AG09319 (cell line): Measurements from ENCODE around the gene MAEA.

Experiments
- DNase-seq: peaks from one replicate; pipeline ENCODE4 v3.0.0-alpha.2; 2010; ENCODE audit warnings: low read depth; ENCODE audit errors: extremely low read depth
- TF ChIP-seq, protein P1 (sequence below): IDR thresholded peaks from 2 replicates; pipeline ENCODE4 v1.5.1; 2011; ENCODE audit warnings: low read depth, mild to moderate bottlenecking, inconsistent platforms, low read length, moderate library complexity

The MAEA gene

DNA sequence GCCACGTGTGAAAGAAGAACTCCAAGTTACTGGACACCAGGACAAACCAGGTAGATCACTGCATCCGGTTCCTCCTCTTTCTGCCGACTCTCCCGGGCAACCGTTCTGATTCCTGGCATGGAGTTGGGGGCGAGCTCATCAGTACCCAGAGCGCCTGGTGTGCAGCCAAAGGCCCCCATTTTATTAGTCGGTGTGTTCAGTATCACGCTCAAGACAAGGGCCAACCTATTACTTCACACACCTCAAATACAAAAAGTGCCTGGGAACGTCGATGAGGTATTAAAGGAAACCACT, 38.0 kb upstream of the MAEA start:
- DNase-seq: no peak
- TF ChIP-seq, protein P1, sequence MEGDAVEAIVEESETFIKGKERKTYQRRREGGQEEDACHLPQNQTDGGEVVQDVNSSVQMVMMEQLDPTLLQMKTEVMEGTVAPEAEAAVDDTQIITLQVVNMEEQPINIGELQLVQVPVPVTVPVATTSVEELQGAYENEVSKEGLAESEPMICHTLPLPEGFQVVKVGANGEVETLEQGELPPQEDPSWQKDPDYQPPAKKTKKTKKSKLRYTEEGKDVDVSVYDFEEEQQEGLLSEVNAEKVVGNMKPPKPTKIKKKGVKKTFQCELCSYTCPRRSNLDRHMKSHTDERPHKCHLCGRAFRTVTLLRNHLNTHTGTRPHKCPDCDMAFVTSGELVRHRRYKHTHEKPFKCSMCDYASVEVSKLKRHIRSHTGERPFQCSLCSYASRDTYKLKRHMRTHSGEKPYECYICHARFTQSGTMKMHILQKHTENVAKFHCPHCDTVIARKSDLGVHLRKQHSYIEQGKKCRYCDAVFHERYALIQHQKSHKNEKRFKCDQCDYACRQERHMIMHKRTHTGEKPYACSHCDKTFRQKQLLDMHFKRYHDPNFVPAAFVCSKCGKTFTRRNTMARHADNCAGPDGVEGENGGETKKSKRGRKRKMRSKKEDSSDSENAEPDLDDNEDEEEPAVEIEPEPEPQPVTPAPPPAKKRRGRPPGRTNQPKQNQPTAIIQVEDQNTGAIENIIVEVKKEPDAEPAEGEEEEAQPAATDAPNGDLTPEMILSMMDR: no peak

DNA sequence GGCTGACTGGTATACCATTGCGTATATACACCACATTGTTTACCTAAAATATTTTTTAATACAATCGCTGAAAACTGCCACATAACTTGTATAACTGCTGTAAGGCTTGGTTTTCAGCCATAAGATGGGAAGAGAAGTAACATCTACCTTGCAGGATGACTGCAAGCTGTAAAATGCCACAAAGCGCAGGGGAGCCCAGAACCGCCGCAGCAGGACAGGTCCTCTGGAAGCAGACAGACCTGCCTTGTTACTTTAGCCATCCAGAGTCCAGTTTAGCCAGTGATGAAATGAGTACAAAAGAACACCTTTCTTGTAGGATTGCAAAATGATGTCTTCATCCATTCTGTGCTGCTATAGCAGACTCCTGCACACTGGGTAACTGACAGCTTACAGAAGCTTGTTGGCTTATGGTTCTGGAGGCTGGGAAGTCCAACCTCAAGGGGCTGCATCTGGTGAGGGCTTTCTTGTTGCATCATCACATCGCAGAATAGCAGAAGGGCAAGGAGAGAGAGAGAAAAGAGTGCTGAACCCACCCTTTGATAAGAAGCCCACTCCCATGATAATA, 36.7 kb upstream of the MAEA start:
- TF ChIP-seq, protein P1: no peak
- no peak for DNase-seq

DNA sequence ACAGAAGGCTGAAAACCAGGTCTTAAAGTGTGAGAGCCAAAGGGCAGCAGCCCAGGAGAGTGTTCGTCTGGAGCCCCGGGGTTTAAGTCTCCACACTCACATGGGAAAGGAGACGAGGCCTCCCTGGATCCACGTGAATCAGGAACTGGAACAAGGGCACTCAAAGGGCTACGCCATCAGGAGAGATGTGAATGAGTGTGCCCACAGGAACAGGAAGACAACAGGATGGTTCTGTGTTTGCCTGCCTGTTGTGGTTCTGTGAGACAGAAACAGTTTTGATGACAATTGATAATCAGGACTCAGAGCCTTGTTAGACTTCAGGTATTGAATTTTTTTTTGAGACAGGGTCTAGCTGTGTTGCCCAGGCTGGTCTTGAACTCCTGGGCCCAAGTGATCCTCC, 35.9 kb upstream of the MAEA start:
- no peak for DNase-seq
- TF ChIP-seq, protein P1: no peak

DNA sequence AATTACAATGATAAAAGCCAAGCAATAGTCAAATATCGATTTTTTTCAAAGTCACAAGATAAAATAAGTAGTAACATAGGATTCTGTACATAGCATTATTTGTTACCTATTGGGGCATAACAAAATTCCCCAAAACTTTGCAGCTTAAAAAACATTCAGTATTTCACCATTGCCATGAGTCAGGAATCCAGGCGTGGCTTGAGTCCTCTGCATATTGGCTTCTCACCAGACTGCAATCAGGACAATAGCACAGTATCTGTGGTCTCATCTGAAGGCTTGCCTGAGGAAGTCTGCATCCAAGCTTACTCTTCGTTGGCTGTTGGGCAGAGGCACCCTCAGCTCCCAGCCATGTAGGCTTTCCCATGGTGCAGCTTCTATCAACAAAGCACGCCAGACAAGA, 34.5 kb upstream of the MAEA start:
- TF ChIP-seq, protein P1: no peak
- no peak for DNase-seq

DNA sequence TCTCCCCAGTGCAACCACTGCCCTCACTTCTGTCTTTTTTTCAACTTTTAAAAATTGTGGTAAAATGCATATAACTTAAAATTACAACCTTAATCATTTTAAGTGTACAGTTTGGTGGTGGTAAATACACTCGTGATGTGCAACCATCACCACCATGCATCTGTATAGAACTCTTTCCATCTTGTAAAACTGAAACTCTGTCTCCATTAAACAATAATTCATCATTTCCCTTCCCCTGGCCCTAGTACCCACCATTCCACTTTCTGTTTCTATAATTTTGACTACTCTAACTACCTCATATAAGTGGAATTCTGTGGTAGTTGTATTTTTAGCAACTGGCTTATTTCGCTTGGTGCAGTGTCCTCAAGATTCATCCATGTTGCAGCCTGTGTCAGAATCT, 34.0 kb upstream of the MAEA start:
- DNase-seq: no peak
- TF ChIP-seq, protein P1: no peak

DNA sequence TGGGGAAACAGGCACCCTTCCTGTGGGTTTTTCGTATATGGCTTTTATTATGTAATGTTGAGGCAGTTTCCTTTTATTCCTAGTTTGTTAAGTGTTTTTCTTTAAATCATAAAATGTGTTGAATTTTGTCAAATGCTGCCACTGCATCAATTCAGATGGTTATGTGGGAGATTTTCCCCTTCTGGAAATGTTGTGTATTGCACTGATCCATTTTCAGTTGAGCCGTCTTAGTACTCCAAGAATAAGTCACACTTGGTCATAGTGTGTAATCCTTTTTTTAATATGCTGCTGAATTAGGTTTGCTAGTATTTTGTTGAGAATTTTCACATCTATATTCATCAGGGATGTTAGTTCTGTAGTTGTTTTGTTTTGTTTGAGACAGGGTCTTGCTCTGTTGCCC, 31.2 kb upstream of the MAEA start:
- TF ChIP-seq, protein P1: no peak
- no peak for DNase-seq

DNA sequence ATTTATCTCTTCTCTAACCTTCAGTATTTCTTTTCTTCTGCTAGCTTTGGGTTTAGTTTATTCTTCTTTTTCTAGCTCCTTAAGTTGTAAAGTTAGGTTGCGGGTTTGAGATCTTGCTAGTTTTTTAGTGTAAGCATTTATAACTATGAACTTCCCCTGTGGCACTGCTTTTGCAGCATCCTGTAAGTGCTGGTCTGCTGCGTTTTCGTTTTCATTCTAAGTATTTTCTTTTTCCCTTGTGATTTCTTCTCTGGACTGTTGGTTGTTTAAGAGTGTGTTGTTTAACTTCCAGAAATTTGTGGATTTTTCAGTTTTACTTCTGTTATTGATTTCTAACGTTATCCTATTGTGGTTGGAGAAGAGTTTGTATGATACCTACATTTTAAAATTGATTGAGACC, 29.7 kb upstream of the MAEA start:
- DNase-seq: no peak
- TF ChIP-seq, protein P1: no peak
